ENCODE results near the gene AOC2. TPM values are rescaled to one million over a fixed set of nuclear protein-coding genes. Genes with fewer than 3 reads are reported as not detected.
"Not testable (repeated sequence)": the region's sequence is repeated elsewhere in the genome, so short reads cannot be mapped to it uniquely, and the experiment has no call there.

AOC2 gene
- total and polyA plus RNA-seq, 2 of the 8 experiments (the other 6 are each of a cell fraction or from before 2014, with no cell fraction given) = 4.2 to 4.7 TPM

DNA sequence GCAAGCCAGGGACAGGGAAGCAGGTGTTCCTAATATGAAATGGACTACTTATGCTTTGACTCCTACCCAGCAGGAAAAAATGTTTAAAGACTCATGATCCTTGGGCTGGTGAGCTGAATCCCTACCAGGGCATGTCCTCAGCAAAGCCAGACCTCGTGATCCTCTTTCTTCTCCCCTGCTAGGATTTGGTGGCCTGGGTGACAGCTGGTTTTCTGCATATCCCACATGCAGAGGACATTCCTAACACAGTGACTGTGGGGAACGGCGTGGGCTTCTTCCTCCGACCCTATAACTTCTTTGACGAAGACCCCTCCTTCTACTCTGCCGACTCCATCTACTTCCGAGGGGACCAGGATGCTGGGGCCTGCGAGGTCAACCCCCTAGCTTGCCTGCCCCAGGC, 11.7 kb downstream of the AOC2 start:
- not testable (repeated sequence) for H4K8ac ChIP-seq (ENCODE audit: extremely low read depth, insufficient read depth, low read length); H3K23me2 ChIP-seq (ENCODE audit: low read depth, low read length); H3K18ac ChIP-seq (ENCODE audit: extremely low read depth, low read length); H3K9me3 ChIP-seq (ENCODE audit: insufficient read depth in 2 of 2, low read depth in 1 of 2, low read length in 1 of 2); H3K14ac ChIP-seq (ENCODE audit: insufficient read length); FAIRE-seq; H2BK12ac ChIP-seq (ENCODE audit: low read depth, low read length); H4K5ac ChIP-seq (ENCODE audit: insufficient read length, low read depth, low read length); H3K27ac ChIP-seq (ENCODE audit: low read depth, low read length); H3K4me2 ChIP-seq (ENCODE audit: insufficient read depth in 1 of 2, low read depth in 2 of 2, low read length in 2 of 2); H3K56ac ChIP-seq (replicated peaks; ENCODE audit: insufficient read length, low read depth, low read length); H4K20me1 ChIP-seq (replicated peaks in 1 of 2; ENCODE audit: control insufficient read depth in 1 of 2, insufficient read depth in 2 of 2, low read length in 2 of 2); H2BK15ac ChIP-seq (ENCODE audit: low read length); H2BK20ac ChIP-seq (ENCODE audit: low read length); H3K4me1 ChIP-seq (replicated peaks in 1 of 4; ENCODE audit: control insufficient read depth in 3 of 4, insufficient read depth in 4 of 4, low read length in 3 of 4); H3K9ac ChIP-seq (replicated peaks in 1 of 4; ENCODE audit: extremely low read depth in 1 of 4, low read depth in 3 of 4, low read length in 3 of 4); DNase-seq (ENCODE audit: low read depth in 1 of 2, low spot score in 2 of 2); H3K4me3 ChIP-seq (ENCODE audit: extremely low read depth in 1 of 4, insufficient read depth in 2 of 4, low read depth in 3 of 4, low read length in 4 of 4); H3K23ac ChIP-seq (ENCODE audit: insufficient read length); H3K4ac ChIP-seq (replicated peaks; ENCODE audit: insufficient read length, low read depth, low read length); H2AK5ac ChIP-seq (ENCODE audit: low read depth, low read length); H3K79me1 ChIP-seq (ENCODE audit: low read depth, low read length); H2BK120ac ChIP-seq (replicated peaks; ENCODE audit: low read depth, low read length); H2AFZ ChIP-seq (ENCODE audit: low read length); H3K27me3 ChIP-seq (replicated peaks in 1 of 4; ENCODE audit: control insufficient read depth in 3 of 4, extremely low read depth in 1 of 4, insufficient read depth in 3 of 4, low read length in 3 of 4); H2BK5ac ChIP-seq (ENCODE audit: low read depth, low read length); H3K36me3 ChIP-seq (ENCODE audit: control insufficient read depth in 2 of 4, insufficient read depth in 4 of 4, low read length in 3 of 4); H3K79me2 ChIP-seq (ENCODE audit: control insufficient read depth in 1 of 2, insufficient read depth in 2 of 2, low read length in 2 of 2); H4K91ac ChIP-seq (replicated peaks; ENCODE audit: insufficient read length, low read length)
- ChIA-PET POLR2A (ENCODE audit: partially characterized antibody) (interaction anchor here (1.1 to 2.7 kb wide), 3 partner anchors 8 to 143 kb away, joined by 3 to 19 read pairs (median 4); partner anchors contain the start of gene AOC2), CTCF (ENCODE audit: partially characterized antibody) (interaction anchor here (1.1 to 6.8 kb wide), 3 partner anchors 11 to 73 kb away, joined by 3 to 55 read pairs (median 13); partner anchors contain the start of gene AOC2)
- WGBS, 2 experiments (ENCODE audit: extremely low coverage in 1 of 2, insufficient coverage in 1 of 2, insufficient read length in 1 of 2, insufficient replicate concordance in 2 of 2, low coverage in 1 of 2, low lambda C conversion rate in 2 of 2, missing lambda C conversion rate in 1 of 2) = 86% methylated on average over 5 of the region's 8 CpGs; no CpG with 5 or more reads in 1 of the 2 experiments

- not testable (repeated sequence) for H3K56ac ChIP-seq (replicated peaks; ENCODE audit: insufficient read length, low read depth, low read length); H4K20me1 ChIP-seq (replicated peaks in 1 of 2; ENCODE audit: control insufficient read depth in 1 of 2, insufficient read depth in 2 of 2, low read length in 2 of 2); H3K4ac ChIP-seq (replicated peaks; ENCODE audit: insufficient read length, low read depth, low read length); H3K18ac ChIP-seq (ENCODE audit: extremely low read depth, low read length); H2BK12ac ChIP-seq (ENCODE audit: low read depth, low read length); H3K79me2 ChIP-seq (ENCODE audit: control insufficient read depth in 1 of 2, insufficient read depth in 2 of 2, low read length in 2 of 2); H3K27ac ChIP-seq (ENCODE audit: low read depth, low read length); H2AFZ ChIP-seq (ENCODE audit: low read length); H3K27me3 ChIP-seq (replicated peaks in 1 of 4; ENCODE audit: control insufficient read depth in 3 of 4, extremely low read depth in 1 of 4, insufficient read depth in 3 of 4, low read length in 3 of 4); H3K36me3 ChIP-seq (ENCODE audit: control insufficient read depth in 2 of 4, insufficient read depth in 4 of 4, low read length in 3 of 4); H4K8ac ChIP-seq (ENCODE audit: extremely low read depth, insufficient read depth, low read length); H2BK120ac ChIP-seq (replicated peaks; ENCODE audit: low read depth, low read length); H2BK20ac ChIP-seq (ENCODE audit: low read length); H4K91ac ChIP-seq (replicated peaks; ENCODE audit: insufficient read length, low read length); H3K23ac ChIP-seq (ENCODE audit: insufficient read length); H2BK5ac ChIP-seq (ENCODE audit: low read depth, low read length); H3K4me2 ChIP-seq (ENCODE audit: insufficient read depth in 1 of 2, low read depth in 2 of 2, low read length in 2 of 2); H3K9me3 ChIP-seq (ENCODE audit: insufficient read depth in 2 of 2, low read depth in 1 of 2, low read length in 1 of 2); FAIRE-seq; H2BK15ac ChIP-seq (ENCODE audit: low read length); H2AK5ac ChIP-seq (ENCODE audit: low read depth, low read length); DNase-seq (ENCODE audit: low read depth in 1 of 2, low spot score in 2 of 2); H4K5ac ChIP-seq (ENCODE audit: insufficient read length, low read depth, low read length); H3K4me1 ChIP-seq (replicated peaks in 1 of 4; ENCODE audit: control insufficient read depth in 3 of 4, insufficient read depth in 4 of 4, low read length in 3 of 4); H3K23me2 ChIP-seq (ENCODE audit: low read depth, low read length); H3K14ac ChIP-seq (ENCODE audit: insufficient read length); H3K9ac ChIP-seq (replicated peaks in 1 of 4; ENCODE audit: extremely low read depth in 1 of 4, low read depth in 3 of 4, low read length in 3 of 4); H3K4me3 ChIP-seq (ENCODE audit: extremely low read depth in 1 of 4, insufficient read depth in 2 of 4, low read depth in 3 of 4, low read length in 4 of 4); H3K79me1 ChIP-seq (ENCODE audit: low read depth, low read length)
- CTCF ChIA-PET (ENCODE audit: partially characterized antibody) = interaction anchor here (1.6 to 6.8 kb wide), 3 partner anchors 11 to 73 kb away, joined by 7 to 55 read pairs (median 13); partner anchors contain the start of gene AOC2
- 81% methylated on average over 5 of the region's 8 CpGs; no CpG with 5 or more reads in 1 of the 2 experiments for WGBS, 2 experiments (ENCODE audit: extremely low coverage in 1 of 2, insufficient coverage in 1 of 2, insufficient read length in 1 of 2, insufficient replicate concordance in 2 of 2, low coverage in 1 of 2, low lambda C conversion rate in 2 of 2, missing lambda C conversion rate in 1 of 2)
- POLR2A ChIA-PET (ENCODE audit: partially characterized antibody) = interaction anchor here (1.4 to 2.8 kb wide), 2 partner anchors 8 to 11 kb away, joined by 4 to 14 read pairs; partner anchors contain the start of gene AOC2
Observed at GRCh38 chr17:42856516-42856915, 12.1 kb downstream of the AOC2 start.
